Activated CD4-positive, alpha-beta T cell treated with anti-CD3 and anti-CD28 coated beads, Interleukin-2, Interleukin-6, amounts not matched to agents 100 ng/mL and 50 ng/mL, durations not matched to agents 16 hours and 8 hours (primary cell): ENCODE measurements around the gene PCDHGA6.
"Not testable (repeated sequence)": the region's sequence is repeated elsewhere in the genome, so short reads cannot be mapped to it uniquely, and the experiment has no call there.

Experiments
- DNase-seq: peaks from one replicate; pipeline ENCODE4 v3.0.0-alpha.2; 2020

PCDHGA6 gene

GRCh38 chr5:141394401-141395187, 20.9 kb downstream of the PCDHGA6 start:
- DNase-seq = not testable (repeated sequence)

- DNase-seq = peak; percentile 58
Measured at GRCh38 chr5:141397756-141398551, 24.3 kb downstream of the PCDHGA6 start, which contains the start of gene PCDHGB5. Gene PCDHGB5 (plus strand): TSS chr5:141397947. CDS start chr5:141398128, 181 bp downstream.

- DNase-seq = no peak
Measured at GRCh38 chr5:141398608-141399007, 24.9 kb downstream of the PCDHGA6 start.

- DNase-seq = no peak
Measured at GRCh38 chr5:141399555-141400258, 26.0 kb downstream of the PCDHGA6 start.

DNA sequence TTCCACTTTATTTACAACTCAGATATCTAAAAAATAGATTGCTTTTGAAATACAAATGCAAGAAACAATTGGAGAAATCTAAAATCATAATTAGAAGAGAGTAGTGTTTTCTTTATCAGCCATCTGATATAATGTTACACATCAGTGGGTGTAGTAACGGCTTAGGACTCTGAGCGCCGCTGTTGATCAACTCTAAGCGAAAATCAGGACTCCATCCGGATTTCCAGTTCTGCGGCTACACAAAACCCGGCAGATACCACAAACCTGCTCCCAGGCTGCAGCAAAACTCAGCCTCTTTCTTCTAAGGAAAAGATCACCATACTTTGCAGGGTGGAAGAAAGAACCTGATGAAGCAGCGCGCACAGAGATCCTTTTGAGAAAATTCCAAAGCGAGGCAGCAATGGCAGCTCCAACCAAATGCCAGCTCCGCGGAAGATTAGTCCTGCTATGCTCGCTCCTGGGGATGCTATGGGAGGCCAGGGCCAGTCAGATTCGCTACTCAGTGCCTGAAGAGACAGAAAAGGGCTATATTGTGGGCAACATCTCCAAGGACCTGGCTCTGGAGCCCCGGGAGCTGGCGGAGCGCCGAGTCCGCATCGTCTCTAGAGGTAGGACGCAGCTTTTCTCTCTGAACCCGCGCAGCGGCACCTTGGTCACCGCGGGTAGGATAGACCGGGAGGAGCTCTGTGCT, 29.0 kb downstream of the PCDHGA6 start, which contains the start of gene PCDHGA9:
TSS of gene PCDHGA9 (plus strand) at position 226 of the 691 bp plus-strand sequence. CDS start at position 401, 175 bp downstream.
- peak; percentile 15 for DNase-seq

DNA sequence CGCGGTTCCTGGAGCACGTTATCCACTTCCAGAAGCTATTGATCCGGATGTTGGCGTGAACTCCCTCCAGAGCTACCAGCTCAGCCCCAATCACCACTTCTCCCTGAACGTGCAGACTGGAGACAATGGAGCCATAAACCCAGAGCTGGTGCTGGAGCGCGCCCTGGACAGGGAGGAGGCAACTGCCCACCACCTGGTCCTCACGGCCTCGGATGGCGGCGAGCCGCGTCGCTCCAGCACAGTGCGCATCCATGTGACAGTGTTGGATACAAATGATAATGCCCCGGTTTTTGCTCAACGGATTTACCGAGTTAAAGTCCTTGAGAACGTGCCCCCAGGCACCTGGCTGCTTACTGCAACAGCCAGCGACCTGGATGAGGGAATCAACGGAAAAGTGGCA, 29.7 kb downstream of the PCDHGA6 start:
- no peak for DNase-seq

- peak; percentile 51 for DNase-seq
Measured at GRCh38 chr5:141407790-141408505, 34.3 kb downstream of the PCDHGA6 start, which contains the start of gene PCDHGB6. Gene PCDHGB6 (plus strand): TSS chr5:141408021. CDS start chr5:141408203, 182 bp downstream.

- no peak for DNase-seq
Measured at GRCh38 chr5:141409598-141410306, 36.1 kb downstream of the PCDHGA6 start.

- DNase-seq = no peak
Measured at GRCh38 chr5:141411575-141411974, 37.9 kb downstream of the PCDHGA6 start.

DNA sequence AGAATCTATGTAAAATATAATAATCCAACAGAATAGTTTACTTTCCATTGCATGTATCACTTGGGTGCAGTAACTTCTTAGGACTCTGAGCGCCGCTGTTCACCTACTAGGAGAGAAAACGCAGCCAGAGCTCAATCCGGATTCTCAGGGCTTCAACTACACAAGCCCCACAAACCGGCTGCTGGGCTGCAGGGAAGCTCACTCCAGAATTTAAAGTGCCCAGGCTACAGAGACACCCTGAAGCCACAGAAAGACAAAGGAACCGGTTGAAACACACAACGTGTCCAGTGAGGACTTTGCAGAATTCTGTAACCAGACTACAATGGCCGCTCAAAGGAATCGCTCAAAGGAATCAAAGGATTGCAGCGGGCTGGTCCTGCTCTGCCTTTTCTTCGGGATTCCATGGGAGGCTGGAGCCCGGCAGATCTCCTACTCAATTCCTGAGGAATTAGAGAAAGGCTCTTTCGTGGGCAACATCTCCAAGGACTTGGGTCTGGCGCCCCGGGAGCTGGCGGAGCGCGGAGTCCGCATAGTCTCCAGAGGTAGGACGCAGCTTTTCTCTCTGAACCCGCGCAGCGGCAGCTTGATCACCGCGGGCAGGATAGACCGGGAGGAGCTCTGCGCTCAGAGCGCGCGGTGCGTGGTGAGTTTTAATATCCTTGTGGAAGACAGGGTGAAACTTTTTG, 39.3 kb downstream of the PCDHGA6 start, which contains the start of gene PCDHGA10:
TSS of gene PCDHGA10 (plus strand) at position 134 of the 686 bp plus-strand sequence. CDS start at position 323, 189 bp downstream.
- peak; percentile 64 for DNase-seq

DNA sequence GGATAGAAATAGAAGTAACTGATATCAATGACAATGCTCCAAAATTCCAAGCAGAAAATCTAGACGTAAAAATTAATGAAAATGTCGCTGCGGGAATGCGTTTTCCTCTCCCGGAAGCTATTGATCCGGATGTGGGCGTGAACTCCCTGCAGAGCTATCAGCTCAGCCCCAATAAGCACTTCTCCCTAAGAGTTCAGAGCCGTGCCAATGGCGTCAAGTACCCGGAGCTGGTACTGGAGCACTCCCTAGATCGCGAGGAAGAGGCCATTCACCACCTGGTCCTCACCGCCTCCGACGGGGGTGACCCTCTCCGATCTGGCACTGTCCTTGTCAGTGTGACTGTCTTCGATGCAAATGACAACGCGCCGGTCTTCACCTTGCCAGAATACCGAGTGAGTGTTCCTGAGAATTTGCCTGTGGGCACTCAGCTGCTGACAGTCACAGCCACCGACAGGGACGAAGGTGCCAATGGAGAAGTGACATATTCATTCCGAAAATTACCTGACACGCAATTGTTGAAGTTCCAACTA, 39.9 kb downstream of the PCDHGA6 start:
- no peak for DNase-seq

GRCh38 chr5:141414548-141415274, 41.0 kb downstream of the PCDHGA6 start:
- DNase-seq = not testable (repeated sequence)

GRCh38 chr5:141415275-141415618, 41.6 kb downstream of the PCDHGA6 start:
- DNase-seq = not testable (repeated sequence)

DNA sequence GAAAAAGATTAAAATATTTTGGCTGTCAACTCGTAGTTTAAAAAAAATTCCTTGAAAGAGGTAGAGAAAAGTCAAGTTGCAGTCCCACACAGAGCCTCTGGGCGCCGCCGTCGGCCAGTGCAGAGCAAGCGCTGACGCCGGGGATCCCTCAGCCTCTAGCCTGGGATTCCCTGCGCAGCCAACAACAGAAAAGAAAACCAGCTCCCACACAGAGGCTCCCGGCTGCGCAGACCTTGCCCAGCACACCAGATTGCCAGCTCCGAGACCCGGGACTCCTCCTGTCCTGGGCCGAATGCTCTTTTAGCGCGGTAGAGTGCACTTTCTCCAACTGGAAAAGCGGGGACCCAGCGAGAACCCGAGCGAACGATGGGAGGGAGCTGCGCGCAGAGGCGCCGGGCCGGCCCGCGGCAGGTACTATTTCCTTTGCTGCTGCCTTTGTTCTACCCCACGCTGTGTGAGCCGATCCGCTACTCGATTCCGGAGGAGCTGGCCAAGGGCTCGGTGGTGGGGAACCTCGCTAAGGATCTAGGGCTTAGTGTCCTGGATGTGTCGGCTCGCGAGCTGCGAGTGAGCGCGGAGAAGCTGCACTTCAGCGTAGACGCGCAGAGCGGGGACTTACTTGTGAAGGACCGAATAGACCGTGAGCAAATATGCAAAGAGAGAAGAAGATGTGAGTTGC, 43.9 kb downstream of the PCDHGA6 start, which contains the start of gene PCDHGB7:
TSS of gene PCDHGB7 (plus strand) at position 184 of the 679 bp plus-strand sequence. CDS start at position 367, 183 bp downstream.
- peak; percentile 66 for DNase-seq

GRCh38 chr5:141419074-141419880, 45.6 kb downstream of the PCDHGA6 start:
- no peak for DNase-seq

DNA sequence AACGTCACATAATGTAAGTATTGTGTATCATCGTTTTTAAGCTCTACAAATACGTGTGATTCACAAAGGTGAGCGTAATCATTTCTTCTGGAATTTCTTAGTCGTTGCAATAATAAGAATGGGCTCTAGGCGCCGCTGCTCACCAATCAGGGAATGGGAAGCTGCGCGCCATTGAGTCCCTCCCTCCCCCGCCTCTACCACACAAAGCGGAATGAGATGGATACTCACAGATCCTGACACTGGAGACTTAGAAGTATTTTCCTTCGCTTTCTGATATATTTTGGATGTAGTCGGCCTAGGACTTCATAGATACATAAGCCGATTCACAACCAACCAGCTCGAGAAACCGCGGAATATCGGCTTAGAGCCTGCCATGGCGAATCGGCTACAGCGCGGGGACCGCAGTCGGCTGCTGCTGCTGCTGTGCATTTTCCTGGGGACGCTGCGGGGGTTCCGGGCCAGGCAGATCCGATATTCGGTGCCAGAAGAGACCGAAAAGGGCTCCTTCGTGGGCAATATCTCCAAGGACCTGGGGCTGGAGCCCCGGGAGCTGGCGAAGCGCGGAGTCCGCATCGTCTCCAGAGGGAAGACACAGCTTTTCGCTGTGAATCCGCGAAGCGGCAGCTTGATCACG, 47.3 kb downstream of the PCDHGA6 start, which contains the start of gene PCDHGA11:
TSS of gene PCDHGA11 (plus strand) at position 197 of the 634 bp plus-strand sequence. CDS start at position 374, 177 bp downstream.
- DNase-seq = peak; percentile 59

DNA sequence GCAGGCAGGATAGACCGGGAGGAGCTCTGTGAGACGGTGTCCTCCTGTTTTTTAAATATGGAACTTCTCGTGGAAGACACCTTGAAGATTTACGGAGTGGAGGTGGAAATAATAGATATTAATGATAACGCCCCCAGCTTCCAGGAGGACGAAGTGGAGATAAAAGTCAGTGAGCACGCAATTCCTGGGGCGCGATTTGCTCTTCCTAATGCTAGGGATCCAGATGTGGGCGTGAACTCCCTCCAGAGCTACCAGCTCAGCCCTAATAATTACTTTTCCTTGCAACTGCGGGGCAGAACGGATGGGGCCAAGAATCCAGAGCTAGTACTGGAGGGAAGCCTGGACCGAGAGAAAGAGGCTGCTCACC, 47.8 kb downstream of the PCDHGA6 start:
- DNase-seq = no peak
